HG02763 (cell line): ENCODE results near the gene NEDD4L.
"Not testable (repeated sequence)": the region's sequence is repeated elsewhere in the genome, so short reads cannot be mapped to it uniquely, and the experiment has no call there.

Experiments used
- ATAC-seq: cut with Tn5 transposase; IDR thresholded peaks from one replicate; pipeline ENCODE4 v1.9.1; 2021; ENCODE audit warnings: mild to moderate bottlenecking, moderate library complexity; ENCODE audit not compliant: unreplicated experiment

Gene NEDD4L

GRCh38 chr18:58043491-58044369, at the start of gene NEDD4L:
Gene NEDD4L, plus strand, starts transcription at chr18:58044226. Its CDS starts 435 bp downstream, at chr18:58044661.
- ATAC-seq = peak; percentile 83

GRCh38 chr18:57995331-57995730, 48.7 kb upstream of the NEDD4L start:
- no peak for ATAC-seq

DNA sequence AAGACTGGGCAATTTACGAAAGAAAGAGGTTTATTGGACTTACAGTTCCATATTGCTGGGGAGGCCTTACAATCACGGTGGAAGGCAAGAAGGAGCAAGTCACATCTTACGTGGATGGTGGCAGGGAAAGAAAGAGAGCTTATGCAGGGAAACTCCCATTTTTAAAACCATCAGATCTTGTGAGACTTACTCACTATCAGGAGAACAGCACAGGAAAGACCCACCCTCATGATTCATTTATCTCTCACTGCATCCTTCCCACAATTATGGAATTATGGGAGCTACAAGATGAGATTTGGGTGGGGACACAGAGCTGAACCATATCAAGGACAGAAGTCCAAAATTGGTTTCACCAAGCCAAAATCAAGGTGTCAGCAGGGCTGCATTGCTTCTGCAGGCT, 47.1 kb upstream of the NEDD4L start:
- not testable (repeated sequence) for ATAC-seq

GRCh38 chr18:57997820-57998219, 46.2 kb upstream of the NEDD4L start:
- no peak for ATAC-seq

DNA sequence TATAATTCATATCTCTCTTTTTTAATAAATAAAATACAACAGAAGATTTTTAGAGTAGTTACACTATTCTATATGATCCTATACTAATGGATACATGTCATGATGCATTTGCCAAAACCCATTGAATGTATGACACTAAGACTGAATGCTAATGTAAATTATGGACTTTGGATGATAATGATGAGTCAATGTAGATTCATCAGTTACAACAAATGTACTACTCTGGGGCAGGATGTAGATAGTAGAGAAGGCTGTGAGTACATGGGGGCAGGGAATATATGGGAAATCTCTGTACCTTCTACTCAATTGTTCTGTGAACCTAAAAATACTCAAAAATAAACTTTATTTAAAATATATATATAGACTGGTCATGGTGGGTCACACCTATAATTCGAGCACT, 45.6 kb upstream of the NEDD4L start:
- no peak for ATAC-seq

DNA sequence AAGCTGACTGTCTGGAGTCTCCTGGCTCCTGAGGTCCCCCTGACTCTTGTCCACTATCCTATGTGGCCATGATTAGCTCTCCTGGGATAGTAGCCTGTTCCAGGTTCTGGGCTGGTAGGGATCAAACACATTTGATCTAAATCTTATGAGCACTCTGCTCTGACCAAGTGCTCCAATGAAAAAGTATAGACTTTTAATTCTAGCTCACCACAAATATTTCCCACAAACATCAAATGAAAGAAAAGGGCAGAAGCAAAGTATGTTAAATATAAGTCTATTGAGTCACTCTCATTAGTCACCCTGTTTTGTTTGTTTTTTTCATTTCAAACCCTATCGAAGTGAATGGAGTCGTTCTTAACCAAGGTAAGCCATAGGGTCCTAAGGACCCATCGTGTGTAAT, 39.7 kb upstream of the NEDD4L start:
- no peak for ATAC-seq

GRCh38 chr18:58005011-58005410, 39.0 kb upstream of the NEDD4L start:
- no peak for ATAC-seq

DNA sequence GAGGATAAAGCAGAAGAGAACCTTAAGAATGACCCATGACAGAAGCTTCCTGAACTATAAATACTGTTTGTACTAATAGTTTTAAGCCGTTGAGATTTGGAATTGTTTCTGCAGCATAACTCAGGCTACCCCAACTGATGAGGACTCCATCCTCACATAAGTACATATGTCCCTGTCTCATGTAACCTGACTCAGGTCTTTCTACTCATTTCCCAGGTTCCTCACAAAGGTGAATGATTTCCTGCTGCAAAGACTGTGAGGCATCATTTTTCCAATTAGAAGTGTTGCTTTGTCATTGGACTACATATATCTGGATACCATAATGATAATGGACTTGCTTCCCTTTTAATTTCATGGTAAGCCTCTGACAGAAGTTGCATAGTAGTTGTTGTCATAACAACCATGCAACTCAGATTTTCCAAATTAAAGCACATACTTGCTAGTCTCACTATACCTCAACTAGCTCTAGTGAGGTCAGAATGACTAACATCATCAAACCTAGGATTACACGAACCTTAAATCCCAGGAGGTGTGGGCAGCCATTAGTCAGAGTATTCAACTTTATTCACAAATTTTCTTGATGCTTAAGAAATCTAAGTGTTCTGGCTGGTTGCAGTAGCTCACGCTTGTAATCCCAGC, 38.0 kb upstream of the NEDD4L start:
- ATAC-seq = no peak

- no peak for ATAC-seq
Observed at GRCh38 chr18:58009166-58009565, 34.9 kb upstream of the NEDD4L start.

DNA sequence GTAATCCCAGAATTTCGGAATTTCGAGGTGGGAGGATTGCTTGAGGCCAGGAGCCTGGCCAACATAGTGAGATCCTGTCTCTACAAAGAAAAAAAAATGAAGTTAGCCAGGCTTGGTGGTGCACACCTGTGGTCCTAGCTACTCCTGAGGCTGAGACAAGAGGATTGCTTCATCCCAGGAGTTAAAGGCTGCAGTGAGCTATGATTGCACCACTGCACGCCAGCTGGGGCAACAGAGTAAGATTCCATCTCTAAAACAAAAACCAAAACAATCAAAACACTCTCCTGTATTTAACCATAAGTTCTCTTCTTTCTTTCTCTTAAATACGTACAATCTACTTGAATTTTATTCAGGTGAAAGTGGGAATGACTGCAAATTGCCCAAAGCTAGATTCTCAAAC, 33.8 kb upstream of the NEDD4L start:
- ATAC-seq = no peak

GRCh38 chr18:58012356-58012755, 31.7 kb upstream of the NEDD4L start:
- no peak for ATAC-seq

DNA sequence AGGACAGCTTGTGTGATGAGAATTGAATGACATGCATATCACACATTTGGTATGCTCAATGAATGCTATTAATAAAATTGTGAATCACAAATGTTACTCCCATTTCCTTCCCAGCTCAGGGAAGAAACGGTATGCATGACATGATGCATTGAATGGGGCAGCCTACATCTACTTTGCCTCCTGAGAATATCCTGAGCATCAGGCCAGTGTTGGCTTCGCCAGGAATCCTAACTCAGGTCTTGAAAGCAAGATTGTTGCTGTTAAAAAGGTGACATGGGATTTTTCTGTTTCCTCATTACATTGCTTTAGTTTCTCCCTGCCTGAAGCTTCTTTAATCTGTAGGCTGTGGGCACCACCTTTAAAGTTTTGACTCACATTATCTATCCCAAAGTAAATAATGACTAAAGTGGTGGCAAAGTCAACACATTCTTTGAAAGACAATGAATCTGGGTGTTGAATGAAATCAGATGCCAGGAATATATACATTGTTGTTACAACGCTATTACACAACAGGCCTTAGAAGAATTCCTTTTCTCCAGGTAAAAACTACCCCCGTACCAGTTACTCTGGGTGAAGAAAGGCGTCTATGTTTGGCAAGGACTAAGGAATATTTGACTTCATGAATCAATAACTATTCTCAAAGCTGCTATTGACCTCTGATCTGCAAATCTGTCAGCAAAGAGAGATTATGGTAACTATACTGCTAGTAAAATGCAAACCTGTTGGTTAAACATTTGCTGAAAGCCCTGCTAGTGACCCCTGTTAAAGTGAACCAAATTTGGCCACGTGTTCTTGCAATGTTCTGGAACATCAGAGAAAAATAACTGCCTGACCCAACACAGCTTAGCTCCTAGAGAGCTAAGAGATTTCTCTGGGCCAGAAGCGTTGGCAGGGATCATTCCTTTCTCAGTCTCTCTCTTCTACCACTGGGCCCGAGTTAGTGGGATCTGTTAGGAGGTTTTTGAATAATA, 30.5 kb upstream of the NEDD4L start:
- no peak for ATAC-seq

GRCh38 chr18:58015065-58015780, 28.8 kb upstream of the NEDD4L start:
- peak; percentile 98 for ATAC-seq

GRCh38 chr18:58017267-58017666, 26.8 kb upstream of the NEDD4L start:
- ATAC-seq = no peak

DNA sequence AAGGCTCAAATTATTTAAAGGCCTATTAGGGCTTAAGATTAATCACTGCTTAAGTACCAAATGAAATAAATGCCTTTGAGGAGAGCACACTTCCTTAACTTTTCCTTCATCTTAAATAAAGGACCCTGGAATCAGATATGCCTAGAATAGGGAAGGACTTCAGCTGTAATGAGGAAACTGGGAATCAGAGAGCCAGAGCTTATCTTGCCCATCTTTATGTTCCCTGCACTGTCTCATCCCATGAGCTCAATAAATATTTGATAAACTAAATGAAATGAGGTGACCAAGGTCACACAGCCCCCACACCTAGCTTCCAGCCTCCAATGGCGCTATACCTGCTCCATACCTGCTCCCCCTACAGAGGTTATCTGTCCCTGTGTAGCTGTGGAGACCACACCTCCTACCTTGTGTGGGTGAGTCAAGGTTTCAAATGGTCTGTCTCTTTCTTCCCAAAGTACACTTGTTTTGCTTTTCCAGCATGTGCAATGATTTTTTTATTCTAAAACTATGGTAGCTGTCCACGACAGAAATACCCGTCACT, 23.4 kb upstream of the NEDD4L start:
- ATAC-seq = no peak

DNA sequence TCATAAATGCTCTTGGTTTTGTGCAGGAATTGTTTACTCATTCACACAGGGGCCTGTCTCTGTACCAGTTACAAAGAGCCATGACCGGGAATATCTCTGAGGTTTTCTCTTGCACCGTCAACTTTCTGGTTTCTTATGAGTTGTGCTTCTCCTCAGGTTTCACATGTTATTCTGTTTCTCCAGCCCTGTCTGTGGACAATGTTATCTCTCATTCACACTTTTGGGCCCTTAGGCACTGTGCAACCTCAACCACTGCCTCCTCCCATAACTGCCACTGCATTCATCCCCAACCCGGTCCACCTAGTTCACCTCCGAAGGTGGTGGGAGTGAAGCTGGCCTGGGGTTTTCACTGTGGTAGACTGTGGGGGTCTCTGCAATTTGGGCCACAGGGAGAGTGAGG, 22.5 kb upstream of the NEDD4L start:
- no peak for ATAC-seq

- no peak for ATAC-seq
Observed at GRCh38 chr18:58023108-58023507, 20.9 kb upstream of the NEDD4L start.

- no peak for ATAC-seq
Observed at GRCh38 chr18:58024139-58024538, 19.9 kb upstream of the NEDD4L start.

DNA sequence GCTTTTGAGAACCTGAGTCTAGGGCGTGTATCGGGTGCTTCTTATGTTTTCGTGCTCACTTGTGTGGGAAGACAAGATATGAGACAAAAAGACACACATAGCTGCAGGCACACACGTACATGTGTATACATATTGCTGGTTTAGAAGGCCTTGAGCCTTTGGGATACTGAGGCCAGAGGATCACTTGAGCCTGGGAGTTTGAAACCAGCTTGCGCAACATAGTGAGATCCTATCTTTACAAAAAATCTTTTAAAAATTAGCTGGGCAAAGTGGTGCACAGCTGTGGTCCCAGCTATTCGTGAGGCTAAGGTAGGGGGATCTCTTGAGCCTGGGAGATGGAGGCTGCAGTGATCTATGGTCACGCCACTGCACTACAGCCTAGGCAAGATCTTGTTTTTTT, 18.8 kb upstream of the NEDD4L start:
- no peak for ATAC-seq

GRCh38 chr18:58025733-58026132, 18.3 kb upstream of the NEDD4L start:
- ATAC-seq = no peak
